ENCODE results near the gene SLC7A9.
"Not testable (repeated sequence)": the region's sequence is repeated elsewhere in the genome, so short reads cannot be mapped to it uniquely, and the experiment has no call there.

Gene SLC7A9

GRCh38 chr19:32800754-32801153 lies 68.8 kb downstream of the SLC7A9 start:
- Histone ChIP-seq H3K4me2 (ENCODE audit: low read length) (no peak overlapping the region), H3K79me2 (ENCODE audit: low read length) (no peaks in the 10 kb centered on the region), H3K9ac (ENCODE audit: low read length) (no peak overlapping the region), H3K4me1 (ENCODE audit: low read length) (no peaks in the 10 kb centered on the region), H2AFZ (ENCODE audit: low read depth, low read length) (no peak overlapping the region), H4K20me1 (ENCODE audit: insufficient read depth, low read length) (no peaks in the 10 kb centered on the region), H3K9me3 (ENCODE audit: insufficient read depth, low read length) (no peaks in the 10 kb centered on the region), H3K4me3 (ENCODE audit: low read length) (no peak overlapping the region), H3K27me3 (ENCODE audit: low read depth, low read length) (no peaks in the 10 kb centered on the region), H3K36me3 (replicated peaks; ENCODE audit: low read depth, low read length) (no peaks in the 10 kb centered on the region), H3K27ac (ENCODE audit: low read length) (no peak overlapping the region)
- TF ChIP-seq, protein P1, sequence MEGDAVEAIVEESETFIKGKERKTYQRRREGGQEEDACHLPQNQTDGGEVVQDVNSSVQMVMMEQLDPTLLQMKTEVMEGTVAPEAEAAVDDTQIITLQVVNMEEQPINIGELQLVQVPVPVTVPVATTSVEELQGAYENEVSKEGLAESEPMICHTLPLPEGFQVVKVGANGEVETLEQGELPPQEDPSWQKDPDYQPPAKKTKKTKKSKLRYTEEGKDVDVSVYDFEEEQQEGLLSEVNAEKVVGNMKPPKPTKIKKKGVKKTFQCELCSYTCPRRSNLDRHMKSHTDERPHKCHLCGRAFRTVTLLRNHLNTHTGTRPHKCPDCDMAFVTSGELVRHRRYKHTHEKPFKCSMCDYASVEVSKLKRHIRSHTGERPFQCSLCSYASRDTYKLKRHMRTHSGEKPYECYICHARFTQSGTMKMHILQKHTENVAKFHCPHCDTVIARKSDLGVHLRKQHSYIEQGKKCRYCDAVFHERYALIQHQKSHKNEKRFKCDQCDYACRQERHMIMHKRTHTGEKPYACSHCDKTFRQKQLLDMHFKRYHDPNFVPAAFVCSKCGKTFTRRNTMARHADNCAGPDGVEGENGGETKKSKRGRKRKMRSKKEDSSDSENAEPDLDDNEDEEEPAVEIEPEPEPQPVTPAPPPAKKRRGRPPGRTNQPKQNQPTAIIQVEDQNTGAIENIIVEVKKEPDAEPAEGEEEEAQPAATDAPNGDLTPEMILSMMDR (IDR thresholded peaks at IDR 0.05; ENCODE audit: low read depth, low read length): no peak

DNA sequence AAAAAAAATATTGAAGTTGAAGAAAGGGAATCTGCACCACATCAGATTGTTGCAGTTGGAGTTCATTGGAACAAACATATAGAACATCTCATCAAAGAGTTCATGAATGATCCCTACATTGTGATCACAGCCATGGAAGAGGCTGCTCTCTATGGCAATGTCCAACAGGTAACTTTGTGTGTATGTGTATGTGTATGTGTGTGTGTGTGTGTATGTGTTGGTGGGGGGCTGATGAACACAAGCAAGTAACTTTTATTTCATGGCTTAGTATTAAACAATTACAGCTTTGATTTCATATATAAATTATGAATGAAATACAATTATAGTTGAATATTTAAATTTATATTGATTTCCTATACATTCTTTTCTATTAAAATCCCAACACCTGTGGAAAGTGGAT lies 69.4 kb downstream of the SLC7A9 start:
- no peak overlapping the region for H2AFZ ChIP-seq (ENCODE audit: low read depth, low read length)
- H3K4me3 ChIP-seq (ENCODE audit: low read length): no peak overlapping the region
- no peaks in the 10 kb centered on the region for H3K27me3 ChIP-seq (ENCODE audit: low read depth, low read length)
- H3K9ac ChIP-seq (ENCODE audit: low read length): no peak overlapping the region
- H3K79me2 ChIP-seq (ENCODE audit: low read length): no peaks in the 10 kb centered on the region
- TF ChIP-seq, protein P1 (IDR thresholded peaks at IDR 0.05; ENCODE audit: low read depth, low read length): no peak
- no peak for TF ChIP-seq EZH2phosphoT487 (IDR thresholded peaks at IDR 0.05; ENCODE audit: low read depth)
- H4K20me1 ChIP-seq (ENCODE audit: insufficient read depth, low read length): no peaks in the 10 kb centered on the region
- no peak overlapping the region for H3K4me2 ChIP-seq (ENCODE audit: low read length)
- no peaks in the 10 kb centered on the region for H3K36me3 ChIP-seq (replicated peaks; ENCODE audit: low read depth, low read length)
- no peak overlapping the region for H3K27ac ChIP-seq (ENCODE audit: low read length)
- no peaks in the 10 kb centered on the region for H3K9me3 ChIP-seq (ENCODE audit: insufficient read depth, low read length)
- H3K4me1 ChIP-seq (ENCODE audit: low read length): no peaks in the 10 kb centered on the region

GRCh38 chr19:32798201-32798600 lies 71.4 kb downstream of the SLC7A9 start:
- Histone ChIP-seq H3K4me2 (ENCODE audit: low read length) (no peak overlapping the region), H3K27me3 (ENCODE audit: low read depth, low read length) (0 out of 2 replicates have a peak, but pooled peaks cover 2% of the 10 kb centered on the region), H3K9ac (ENCODE audit: low read length) (no peak overlapping the region), H3K9me3 (ENCODE audit: insufficient read depth, low read length) (no peaks in the 10 kb centered on the region), H3K79me2 (ENCODE audit: low read length) (no peaks in the 10 kb centered on the region), H3K27ac (ENCODE audit: low read length) (no peak overlapping the region), H3K4me3 (ENCODE audit: low read length) (no peak overlapping the region), H2AFZ (ENCODE audit: low read depth, low read length) (no peak overlapping the region), H4K20me1 (ENCODE audit: insufficient read depth, low read length) (no peaks in the 10 kb centered on the region), H3K36me3 (replicated peaks; ENCODE audit: low read depth, low read length) (no peaks in the 10 kb centered on the region), H3K4me1 (ENCODE audit: low read length) (no peaks in the 10 kb centered on the region)
- TF ChIP-seq, protein P1 (IDR thresholded peaks at IDR 0.05; ENCODE audit: low read depth, low read length): no peak
- TF ChIP-seq EZH2phosphoT487 (IDR thresholded peaks at IDR 0.05; ENCODE audit: low read depth): no peak

- Histone ChIP-seq H3K79me2 (ENCODE audit: low read length) (no peaks in the 10 kb centered on the region), H3K36me3 (replicated peaks; ENCODE audit: low read depth, low read length) (no peaks in the 10 kb centered on the region), H4K20me1 (ENCODE audit: insufficient read depth, low read length) (no peaks in the 10 kb centered on the region), H3K27me3 (ENCODE audit: low read depth, low read length) (0 out of 2 replicates have a peak, but pooled peaks cover 2% of the 10 kb centered on the region), H3K4me3 (ENCODE audit: low read length) (no peak overlapping the region), H2AFZ (ENCODE audit: low read depth, low read length) (no peak overlapping the region), H3K4me1 (ENCODE audit: low read length) (no peaks in the 10 kb centered on the region), H3K9ac (ENCODE audit: low read length) (no peak overlapping the region), H3K9me3 (ENCODE audit: insufficient read depth, low read length) (no peaks in the 10 kb centered on the region), H3K4me2 (ENCODE audit: low read length) (no peak overlapping the region), H3K27ac (ENCODE audit: low read length) (no peak overlapping the region)
- TF ChIP-seq, protein P1 (IDR thresholded peaks at IDR 0.05; ENCODE audit: low read depth, low read length): no peak
- no peak for TF ChIP-seq EZH2phosphoT487 (IDR thresholded peaks at IDR 0.05; ENCODE audit: low read depth)
Observed at GRCh38 chr19:32789429-32789828, 80.1 kb downstream of the SLC7A9 start.

- not testable (repeated sequence) for H3K27me3 ChIP-seq (ENCODE audit: low read depth, low read length); H2AFZ ChIP-seq (ENCODE audit: low read depth, low read length); H3K36me3 ChIP-seq (replicated peaks; ENCODE audit: low read depth, low read length); H4K20me1 ChIP-seq (ENCODE audit: insufficient read depth, low read length); H3K4me1 ChIP-seq (ENCODE audit: low read length); H3K79me2 ChIP-seq (ENCODE audit: low read length); H3K9ac ChIP-seq (ENCODE audit: low read length); H3K9me3 ChIP-seq (ENCODE audit: insufficient read depth, low read length); H3K4me3 ChIP-seq (ENCODE audit: low read length); H3K4me2 ChIP-seq (ENCODE audit: low read length); H3K27ac ChIP-seq (ENCODE audit: low read length)
Observed at GRCh38 chr19:32787895-32788294, 81.7 kb downstream of the SLC7A9 start.

DNA sequence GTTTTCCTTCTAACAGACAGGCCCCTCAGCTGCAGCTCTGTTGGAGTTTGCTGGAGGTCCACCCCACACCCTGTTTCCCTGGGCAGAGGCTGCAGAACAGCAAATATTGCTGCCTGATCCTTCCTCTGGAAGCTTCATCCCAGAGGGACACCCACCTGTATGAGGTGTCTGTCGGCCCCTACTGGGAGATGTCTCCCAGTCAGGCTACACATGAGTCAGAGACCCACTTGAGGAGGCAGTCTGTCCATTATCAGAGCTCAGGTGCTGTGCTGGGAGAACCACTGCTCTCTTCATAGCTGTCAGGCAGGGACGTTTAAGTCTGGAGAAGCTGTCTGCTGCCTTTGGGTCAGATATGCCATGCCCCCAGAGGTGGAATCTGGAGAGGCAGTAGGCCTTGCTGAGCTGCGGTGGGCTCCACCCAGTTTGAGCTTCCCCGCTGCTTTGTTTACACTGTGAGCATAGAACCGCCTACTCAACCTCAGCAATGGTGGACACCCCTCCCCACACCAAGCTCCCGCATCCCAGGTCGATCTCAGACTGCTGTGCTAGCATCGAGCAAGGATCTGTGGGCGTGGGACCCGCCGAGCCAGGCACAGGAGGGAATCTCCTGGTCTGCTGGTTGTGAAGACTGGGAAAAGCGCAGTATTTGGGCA lies 82.3 kb downstream of the SLC7A9 start:
- not testable (repeated sequence) for H3K79me2 ChIP-seq (ENCODE audit: low read length); H3K9me3 ChIP-seq (ENCODE audit: insufficient read depth, low read length); H2AFZ ChIP-seq (ENCODE audit: low read depth, low read length); H3K27ac ChIP-seq (ENCODE audit: low read length); H4K20me1 ChIP-seq (ENCODE audit: insufficient read depth, low read length); H3K4me1 ChIP-seq (ENCODE audit: low read length); H3K9ac ChIP-seq (ENCODE audit: low read length); H3K27me3 ChIP-seq (ENCODE audit: low read depth, low read length); H3K36me3 ChIP-seq (replicated peaks; ENCODE audit: low read depth, low read length); H3K4me3 ChIP-seq (ENCODE audit: low read length); H3K4me2 ChIP-seq (ENCODE audit: low read length)

Measured in OCI-LY3 (cell line).